ENCODE results near the gene ADGRB2.
A peak's percentile ranks its signal among the peaks of the same experiment; 100 is the strongest.

ADGRB2 gene

DNA sequence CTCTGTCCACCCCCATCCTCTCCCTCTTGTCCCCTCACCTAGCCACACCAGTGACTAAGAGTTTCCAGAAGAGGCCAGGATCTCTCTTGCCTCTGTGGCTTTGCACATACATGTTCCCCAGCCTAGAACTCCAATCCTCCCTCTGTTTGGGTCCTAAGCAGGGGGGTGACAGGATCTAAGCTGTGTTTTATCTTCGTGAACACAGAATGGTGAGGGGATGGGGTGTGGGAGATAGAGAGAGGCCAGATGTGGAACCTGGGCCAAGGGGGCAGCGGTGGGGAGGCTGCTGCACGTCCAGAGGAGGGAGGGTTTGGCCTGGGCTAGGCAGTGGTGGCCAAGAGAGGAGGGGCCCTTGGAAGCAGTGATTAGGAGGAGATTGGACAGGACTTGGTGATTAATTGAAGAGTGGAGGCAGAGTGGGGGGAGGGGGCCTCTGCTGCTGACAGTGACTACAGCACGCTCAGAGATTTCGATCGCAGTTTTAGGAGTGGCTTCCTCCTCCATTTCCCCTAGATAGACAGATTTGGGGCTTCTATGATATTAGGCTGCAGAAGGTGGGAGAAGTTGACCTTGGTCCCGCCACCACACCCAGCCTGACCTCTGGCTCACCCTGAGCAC, 17.1 kb upstream of the ADGRB2 start:
- peak in 1 of 5 experiments; percentile 49 for DNase-seq

DNA sequence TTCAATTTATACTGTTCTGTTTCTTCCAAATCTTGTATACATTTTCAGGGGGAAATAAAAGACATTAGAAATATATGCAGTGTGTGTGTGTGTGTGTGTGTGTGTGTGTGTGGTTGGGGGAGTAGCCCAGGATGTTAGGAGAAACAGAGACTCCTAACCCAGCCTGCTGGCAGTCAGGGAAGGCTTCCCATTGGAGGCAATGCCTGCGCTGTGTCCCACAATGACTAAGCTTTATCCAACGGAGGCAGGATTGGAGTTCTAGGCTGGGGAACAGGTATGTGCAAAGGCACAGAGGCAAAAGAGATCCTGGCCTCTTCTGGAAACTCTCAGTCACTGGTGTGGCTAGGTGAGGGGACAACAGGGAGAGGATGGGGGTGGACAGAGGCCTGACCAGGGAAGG, 16.5 kb upstream of the ADGRB2 start:
- DNase-seq: no peak

DNA sequence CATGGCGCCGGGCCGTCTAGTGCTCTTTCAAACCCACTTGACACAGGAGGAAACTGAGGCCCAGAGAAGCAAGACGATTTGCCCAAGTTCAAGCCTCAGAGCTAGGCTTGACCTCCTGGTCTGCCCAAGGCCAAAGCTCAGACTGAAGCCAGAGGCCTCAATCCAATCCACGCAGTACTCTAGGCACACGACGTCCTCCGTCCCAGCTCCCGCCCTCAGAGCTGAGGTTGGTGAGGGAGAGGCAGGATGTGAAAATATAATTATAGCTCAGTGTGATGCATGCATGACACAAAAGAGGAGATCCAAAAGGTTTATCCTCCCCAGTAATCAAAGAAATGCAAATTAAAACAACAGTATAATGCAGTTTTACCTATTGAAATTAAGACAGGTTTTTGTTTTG, 15.5 kb upstream of the ADGRB2 start:
- no peak for DNase-seq

DNA sequence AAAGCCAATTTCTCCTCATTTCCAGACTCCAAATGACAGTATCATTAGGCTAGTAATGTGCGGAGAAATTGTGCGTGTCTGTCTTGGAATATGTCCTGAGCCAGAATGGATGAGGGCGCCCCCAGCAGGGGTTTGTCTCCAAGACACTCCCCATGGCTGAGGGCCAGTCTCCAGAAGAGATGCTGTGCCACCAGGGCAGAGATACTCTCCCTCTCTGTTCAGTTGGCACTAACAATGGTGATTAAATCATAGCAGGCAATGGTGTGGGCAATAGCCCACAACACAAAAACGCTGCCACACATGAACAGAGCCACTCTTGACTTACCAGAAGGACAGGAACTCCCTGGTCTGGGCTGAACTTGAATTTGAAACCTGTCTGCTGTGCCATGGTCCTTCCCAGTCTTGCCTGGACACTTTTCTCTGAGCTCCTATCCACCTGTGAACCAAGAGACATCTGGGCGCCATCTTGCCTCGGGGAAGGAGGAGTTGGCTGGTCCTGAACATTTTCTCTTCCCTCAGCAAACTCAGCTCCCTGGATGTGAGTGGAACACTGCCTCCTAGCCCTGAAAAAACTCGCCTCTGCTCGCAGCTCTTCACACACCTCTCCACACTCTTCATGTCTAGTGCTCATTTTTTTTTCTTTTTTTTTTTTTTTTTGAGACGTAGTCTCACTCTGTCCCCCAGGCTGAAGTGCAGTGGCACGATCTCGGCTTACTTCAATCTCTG, 14.8 kb upstream of the ADGRB2 start:
- DNase-seq: no peak

DNA sequence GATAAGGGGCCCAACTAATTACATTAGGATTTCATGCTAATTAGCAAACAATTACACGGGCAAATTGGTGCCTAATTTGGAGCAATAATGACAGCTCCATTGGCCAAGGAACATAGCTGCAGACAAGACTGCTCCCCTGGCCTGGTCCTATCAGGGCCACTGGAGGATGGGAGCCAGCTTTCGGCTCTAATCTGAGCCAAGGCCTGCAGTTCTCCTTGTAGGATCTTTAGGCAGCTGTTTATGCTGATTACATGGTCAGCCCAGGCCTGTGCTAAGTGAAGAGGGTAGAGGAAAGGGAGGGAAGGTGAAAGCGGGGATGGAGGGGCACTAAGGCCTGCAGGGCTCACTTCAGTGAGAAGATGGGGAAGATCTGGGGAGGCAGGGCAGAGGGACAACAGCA, 12.4 kb upstream of the ADGRB2 start:
- no peak for DNase-seq

DNA sequence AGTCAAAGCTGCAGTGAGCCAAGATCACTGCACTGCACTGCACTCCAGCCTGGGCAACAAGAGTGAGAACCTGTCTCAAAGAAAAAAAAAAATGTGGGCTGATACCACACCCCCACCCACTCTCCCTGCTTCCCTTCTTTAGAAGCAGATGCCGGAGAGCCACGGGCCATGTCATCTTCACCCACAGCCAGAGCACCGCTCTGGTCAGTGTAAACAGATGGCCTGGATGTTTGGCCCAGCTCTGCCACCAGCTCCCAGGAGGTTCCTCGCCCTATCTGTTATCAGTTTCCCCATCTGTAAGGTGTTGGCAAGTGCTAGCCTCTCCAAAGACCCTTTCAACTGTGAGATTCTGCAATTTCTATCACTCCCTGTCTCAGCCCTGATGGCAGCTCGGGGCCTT, 11.9 kb upstream of the ADGRB2 start:
- DNase-seq: no peak

DNA sequence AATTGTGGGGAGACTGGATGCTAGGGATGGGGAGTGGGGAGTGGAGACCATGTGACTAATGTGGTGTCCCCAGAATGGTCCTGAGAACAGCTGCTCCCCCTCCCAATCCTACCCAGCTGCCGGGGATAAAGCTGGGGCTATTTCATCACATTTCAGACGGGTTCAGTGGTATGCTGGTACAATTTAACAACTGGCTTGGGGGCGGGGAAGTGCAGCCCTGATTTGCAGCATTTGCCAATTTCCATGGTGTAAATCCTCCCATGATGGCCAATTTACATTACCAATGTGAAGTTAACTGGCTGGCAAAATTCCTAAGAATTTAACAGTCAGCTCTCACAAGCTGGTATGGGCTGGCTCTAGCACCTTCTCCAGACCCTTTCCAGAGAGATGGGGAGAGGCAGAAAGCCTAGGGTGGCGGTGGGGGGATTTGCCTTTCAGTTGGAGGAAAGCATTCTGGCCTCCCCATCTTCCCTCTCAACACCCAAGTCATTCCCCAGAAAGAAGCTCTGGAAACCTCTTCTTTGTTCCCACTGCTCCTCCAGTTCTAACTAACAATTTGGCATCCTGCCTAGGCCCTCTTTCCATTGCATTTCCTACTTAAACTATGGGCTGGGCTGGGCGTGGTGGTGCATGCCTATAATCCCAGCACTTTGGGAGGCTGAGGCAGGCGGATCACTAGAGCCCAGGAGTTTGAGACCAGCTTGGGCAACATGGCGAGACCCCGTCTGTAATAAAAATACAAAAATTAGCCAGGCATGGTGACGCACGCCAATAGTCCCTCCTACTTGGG, 11.3 kb upstream of the ADGRB2 start:
- DNase-seq: no peak

DNA sequence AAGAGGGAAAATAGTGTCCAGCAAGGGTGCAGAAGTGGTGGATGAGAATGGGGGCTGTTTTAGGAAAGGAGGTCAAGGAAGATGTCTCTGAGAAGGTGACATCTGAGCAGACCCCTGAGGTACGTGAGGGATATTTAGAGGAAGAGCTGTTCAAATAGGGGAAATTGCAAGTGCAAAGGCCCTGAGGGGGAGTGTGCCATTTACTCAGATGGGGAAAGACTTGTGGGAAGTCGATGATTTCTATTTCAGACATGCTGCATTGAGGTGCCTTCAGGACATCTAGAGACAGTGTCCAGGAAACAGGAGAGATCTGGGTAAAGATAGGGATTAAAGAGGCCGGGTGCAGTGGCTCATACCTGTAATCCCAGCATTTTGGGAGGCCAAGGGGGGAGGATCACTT, 10.4 kb upstream of the ADGRB2 start:
- no peak for DNase-seq

DNA sequence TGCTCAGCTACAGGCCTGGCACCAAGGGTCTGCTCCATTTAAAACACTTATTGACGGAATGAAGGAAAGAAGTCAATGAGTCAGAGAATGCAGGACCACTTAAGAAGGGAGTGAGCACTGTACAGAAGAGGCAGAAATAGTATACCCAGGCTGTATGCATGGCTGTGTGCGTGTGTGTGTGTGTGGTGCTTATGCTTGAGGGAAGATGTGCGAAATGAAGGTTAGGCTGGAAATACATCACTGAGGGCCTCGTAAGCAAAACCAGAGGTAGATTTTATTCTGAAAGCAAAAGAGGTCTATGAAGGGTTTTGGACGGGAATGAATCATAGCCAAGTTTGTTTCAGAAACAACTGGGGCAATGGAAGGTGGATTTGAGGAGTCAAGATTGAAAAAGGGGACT, 9.7 kb upstream of the ADGRB2 start:
- peak in 1 of 5 experiments; percentile 55 for DNase-seq

DNA sequence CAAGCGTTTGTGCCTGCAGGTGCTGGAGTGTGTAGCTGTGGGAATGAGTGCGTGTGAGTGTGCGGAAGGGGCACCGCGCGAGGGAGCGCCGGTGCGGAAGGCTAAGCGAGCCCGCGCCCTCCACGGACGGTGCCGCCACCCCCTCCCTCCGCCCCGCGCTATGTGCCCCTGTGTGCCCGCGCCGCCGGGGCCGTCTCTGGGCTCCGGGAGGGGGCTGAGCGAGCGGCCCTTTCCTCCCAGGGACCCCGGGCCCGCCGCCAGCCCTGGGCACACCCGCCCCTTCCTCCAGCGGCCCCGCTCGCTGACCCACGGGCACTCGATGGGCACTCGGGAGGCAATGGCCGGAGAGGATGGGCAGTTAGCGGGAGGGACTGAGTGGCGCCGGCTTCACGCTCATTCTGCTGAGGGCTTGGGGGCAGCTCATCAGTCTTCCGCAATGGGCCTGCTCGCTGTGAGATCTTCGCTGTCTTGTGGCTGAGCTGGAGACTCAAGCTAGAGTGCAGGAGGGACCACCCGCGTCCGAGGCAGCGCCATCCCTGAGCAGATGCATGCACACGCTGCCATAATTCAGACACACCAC, 8.6 kb upstream of the ADGRB2 start:
- DNase-seq: no peak

DNA sequence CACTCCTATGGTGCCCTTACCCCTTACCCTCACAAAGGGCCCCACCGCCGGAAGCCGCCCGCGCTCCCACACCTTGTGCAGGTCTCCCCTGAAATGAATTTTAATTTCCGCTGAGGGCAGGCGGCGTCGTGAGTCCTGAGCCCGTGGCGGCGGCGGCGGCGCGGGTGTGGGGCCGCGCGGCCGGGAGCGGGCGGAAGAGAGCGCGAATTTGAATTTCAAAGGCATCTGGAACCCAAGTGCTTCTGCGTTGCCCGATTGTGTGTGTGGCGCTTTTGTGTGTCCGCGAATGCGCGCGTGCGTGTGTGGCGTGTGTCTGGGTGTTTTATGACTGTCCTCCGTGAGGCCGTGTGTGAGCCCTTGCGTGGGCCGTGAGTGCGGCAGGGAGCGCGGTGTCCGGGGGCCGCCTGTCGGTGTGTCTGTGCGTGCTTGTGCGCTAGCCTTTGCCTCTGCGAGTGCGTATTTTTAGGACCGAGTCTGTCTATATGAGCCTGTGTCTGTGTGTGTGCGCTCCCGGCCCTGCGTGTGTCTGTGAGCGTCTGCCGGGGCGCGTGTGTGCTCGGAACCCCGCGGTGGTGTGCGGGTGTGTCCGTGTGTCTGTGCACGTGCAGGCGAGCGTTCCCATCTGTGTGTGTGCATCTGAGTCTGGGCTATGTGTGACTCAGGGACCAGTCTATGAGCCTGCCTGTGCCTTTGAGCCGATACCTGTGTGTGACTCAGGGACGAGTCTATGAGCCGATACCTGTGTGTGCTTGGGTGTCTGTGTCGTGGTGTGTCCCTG, 7.9 kb upstream of the ADGRB2 start:
- DNase-seq: peak in 2 of 5 experiments; percentile 36 to 43

DNA sequence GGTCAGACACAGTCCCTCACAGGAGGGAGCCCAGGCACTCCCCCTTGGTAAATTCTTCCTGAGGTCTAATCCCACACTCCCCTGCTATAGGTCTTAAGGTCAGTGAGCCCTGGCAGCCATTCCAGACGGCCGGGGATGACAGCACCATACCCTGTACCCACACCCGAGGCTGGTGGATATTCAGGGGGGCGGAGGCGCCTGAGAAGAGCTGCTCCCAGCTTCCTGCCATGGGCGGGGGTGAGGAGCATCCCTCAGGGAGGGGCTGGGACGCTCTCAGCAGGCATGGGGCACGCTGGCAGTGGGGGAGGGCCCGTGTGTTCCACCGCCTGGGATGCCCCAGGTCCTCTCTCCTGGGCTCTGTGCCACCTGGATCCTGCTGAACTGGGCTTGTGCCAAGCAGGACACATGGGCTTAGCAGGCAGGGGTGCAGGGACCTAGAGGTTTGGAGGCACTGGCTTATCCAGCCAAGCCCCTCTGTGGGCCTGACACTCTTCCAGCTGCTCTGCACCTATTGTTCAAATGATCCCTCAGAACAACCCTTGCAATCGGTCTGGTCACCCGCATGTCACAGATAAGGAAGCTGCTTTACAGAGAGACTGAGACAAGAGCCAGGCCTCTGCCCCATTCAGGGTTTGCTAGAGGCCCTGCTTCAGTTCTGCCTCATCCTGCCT, 5.7 kb upstream of the ADGRB2 start:
- no peak for DNase-seq

DNA sequence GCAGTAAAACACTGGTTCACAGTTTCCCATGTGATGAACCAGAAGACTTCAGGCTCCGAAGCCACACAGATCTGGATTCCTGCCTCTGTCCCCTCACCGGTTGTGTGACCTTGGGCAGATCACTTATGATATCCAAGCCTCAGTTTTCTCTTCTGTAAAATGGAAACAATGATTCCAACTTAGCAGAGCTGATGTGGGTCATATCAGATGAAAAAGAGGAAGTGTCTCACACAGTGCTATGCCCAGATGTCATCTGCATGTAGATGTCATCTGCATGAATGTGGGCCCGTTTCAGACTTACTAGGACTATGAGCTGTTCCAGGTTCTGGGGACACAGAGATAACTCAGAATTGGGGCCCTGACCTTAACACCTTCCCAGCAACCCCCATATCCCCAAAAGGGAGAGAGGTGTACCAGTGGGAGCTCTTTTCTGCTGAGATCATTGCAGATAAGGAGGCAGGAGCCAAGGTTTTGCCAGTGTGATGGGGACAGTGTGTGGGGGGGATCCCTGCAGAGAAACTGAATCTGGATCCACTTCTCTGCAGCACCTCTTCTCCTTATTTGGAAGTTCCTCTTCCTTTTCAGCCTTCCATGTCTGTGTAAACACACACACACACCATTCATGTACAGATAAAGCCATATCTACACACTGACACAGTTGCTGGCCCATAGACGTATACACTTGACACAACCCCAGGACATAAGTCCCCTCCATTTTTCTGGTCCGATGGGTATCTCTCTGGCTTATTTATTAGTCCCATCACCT, 5.0 kb upstream of the ADGRB2 start:
- peak in 1 of 5 experiments; percentile 59 for DNase-seq

DNA sequence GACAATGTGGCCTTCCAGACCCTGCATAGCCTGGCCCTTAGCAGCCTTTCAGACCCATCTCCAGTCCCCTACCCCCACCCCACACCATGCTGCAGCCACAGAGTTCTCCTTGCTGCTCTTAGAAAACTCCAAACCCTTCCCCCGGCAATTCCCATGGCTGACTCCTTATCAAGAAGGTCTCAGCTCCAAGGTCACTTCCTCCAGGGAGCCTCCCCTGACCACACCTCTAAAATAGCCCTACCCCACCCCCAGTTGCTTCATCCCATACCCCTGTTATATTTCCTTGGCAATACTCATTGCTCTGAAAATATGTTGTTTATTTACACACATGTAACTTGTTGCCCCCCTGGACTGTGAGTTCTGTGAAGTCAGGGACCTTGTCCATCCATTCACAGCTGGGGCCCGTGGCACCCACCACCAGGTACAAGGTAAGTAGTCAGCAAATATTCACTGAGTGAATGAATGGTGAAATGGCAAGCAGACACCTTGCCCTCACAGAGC, 4.3 kb upstream of the ADGRB2 start:
- no peak for DNase-seq

DNA sequence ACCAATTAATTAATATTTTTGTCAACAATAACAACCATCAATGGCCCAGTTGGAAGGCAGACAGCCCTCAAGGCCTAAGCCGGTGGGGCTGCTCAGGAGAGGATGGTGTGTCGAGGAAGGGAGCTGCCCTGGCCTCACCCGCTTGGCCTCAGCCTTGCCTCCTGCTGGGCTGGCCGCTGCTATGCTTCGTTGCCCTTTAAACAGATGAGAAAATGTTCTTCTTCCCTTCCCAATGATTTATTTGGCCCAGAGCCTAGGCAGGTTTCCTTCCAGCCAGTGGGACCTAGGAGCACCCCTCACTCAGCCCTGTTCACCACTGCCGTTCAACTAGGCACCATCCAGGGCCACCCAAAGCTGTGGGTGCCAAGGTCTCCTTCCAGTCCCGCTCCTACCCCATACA, 3.1 kb upstream of the ADGRB2 start:
- DNase-seq: no peak

DNA sequence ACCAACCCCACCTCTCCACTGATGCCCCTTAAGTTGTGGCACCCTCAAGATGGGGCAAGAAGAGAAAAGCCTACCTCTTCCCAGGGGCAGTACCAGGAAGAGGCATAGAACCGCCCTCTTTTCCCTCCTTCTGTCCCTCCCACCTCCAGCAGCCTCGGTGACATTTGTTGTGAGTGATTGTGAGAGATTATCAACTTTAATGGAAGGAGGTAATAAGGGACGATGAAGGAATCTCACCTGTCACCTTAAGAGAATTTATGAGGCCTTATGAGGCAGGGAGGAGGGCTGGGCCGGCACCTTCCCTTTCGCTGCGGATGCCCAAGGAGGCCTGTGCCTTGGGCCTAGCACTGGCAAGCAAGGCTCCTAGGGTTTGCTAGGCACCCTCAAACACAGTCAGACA, 1.4 kb upstream of the ADGRB2 start:
- no peak for DNase-seq

DNA sequence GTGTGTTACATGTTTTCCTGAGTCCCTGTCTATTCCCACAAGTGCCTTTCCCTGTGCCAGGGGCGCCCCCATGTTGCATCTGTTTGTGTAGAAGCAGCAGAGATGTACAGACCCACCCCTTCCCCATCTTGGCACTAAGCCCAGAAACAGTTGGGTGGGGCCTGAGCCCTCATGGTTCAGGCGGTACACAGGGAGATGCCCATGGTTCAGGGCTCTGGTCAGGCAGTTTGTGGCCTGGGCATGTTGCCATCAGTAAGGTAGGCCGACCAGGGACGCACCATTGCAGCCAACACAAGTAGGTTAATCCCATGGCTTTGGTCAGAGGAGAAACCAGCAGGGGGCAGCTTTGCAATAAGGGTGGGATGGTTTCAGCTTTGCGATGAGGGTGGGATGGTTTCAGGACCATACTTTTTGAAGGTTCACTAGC, 914 bp upstream of the ADGRB2 start:
- no peak for DNase-seq

DNA sequence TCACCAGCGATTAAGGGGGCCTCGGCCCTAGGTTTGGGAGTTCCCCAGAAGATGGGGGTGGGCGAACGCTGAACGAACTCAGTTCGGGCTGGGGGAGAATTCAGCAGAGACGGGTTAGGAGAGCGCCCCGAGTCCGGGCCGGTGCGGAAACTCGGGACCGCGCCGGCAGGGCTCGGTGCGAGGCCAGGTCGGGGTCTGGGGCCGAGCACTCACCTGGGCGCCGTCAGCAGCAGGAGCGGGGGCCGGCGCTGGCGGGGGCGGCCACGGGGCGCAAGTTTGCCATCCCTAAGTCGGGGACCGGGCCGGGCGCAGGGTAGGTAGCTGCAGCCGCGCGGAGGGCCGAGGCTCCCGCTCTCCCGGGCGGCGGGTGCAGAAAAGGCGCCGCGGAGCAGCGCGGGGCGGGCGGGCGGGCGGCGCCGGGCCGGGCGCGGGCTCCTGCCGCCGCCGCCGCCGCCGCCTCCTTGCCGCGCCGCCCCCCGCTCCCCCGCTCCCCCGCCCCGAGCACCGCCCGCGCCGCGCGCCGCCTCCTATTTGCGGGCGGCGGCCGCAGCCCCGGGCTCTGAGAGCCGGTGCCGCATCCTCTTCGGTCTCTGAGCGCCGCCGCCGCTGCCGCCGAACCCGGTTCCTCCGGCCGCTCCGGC, 349 bp downstream of the ADGRB2 start:
- DNase-seq: peak in 1 of 5 experiments; percentile 30

DNA sequence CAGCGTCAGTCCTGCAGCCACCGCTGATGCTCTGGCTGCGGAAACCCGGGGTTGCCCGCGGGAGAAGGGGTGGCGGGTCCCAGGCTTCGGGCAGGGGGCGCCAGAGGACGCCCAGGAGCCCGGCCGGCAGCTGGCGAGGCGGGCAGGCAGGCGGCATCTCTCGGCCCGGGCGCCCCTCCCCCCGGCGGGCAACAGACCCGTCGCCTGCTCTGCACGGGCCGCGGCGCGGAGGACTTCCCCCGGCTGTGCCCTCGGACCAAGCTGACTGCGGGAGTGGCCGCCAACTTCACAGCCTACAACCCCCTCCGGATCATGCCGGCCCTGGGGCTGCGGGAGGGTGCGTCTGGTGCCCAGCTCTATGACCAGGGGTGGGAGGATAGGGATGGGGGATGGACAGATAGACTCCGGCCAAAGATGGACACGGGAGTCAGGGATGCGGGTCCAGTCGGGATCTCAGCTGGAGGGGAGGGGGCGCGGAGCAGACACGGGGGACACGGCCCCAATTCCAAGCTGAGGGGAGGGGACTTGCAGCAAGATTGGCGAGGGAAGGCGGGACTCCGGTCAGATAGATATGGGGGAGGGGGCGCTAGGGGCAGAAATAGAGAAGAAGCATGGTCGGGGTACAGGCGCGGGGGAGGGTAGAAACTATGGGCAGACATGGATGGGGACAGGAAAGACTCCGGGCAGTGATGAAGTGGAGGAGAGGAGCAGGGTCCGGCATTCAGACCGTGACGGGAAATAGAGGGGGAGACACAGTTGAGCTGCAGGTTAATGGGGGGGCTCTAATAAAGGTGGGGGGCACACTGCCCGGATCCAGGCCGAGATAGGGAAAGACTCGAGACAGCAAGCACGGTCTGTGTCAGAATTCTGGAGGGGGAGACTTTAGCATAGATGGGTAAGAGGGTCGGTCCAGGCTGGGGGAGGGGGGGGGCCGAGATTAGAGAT, 1.1 kb downstream of the ADGRB2 start:
- DNase-seq: peak; percentile 45 to 66 (median 61)
